Nephron (organoid): ENCODE measurements around the gene THRAP3.

ENCODE experiments used
- H3K27ac Mint-ChIP-seq, 3 experiments: 2 replicates each; pipeline ENCODE4 v1.8.0; 2020; ENCODE audit warnings: mixed read lengths in 3 of 3, mild to moderate bottlenecking in 2 of 3, moderate library complexity in 1 of 3
- H3K27me3 Mint-ChIP-seq: 2 replicates; pipeline ENCODE4 v1.8.0; 2021; ENCODE audit warnings: low read depth, mild to moderate bottlenecking, moderate library complexity, mixed read lengths
- H3K36me3 Mint-ChIP-seq: 2 replicates; pipeline ENCODE4 v1.8.0; 2020; ENCODE audit warnings: low read depth, mixed read lengths
- H3K4me1 Mint-ChIP-seq: 2 replicates; pipeline ENCODE4 v1.8.0; 2020; ENCODE audit warnings: mixed read lengths
- H3K4me3 Mint-ChIP-seq, 3 experiments: 2 replicates each; pipeline ENCODE4 v1.8.0; 2020; ENCODE audit warnings: mild to moderate bottlenecking in 3 of 3, mixed read lengths in 3 of 3, moderate library complexity in 2 of 3
- H3K9me3 Mint-ChIP-seq: 2 replicates; pipeline ENCODE4 v1.8.0; 2020; ENCODE audit warnings: mixed read lengths
- CTCF ChIP-seq, 3 experiments: fragments of 200-600 bp; sonication (generic); IDR thresholded peaks; one replicate each; pipeline ENCODE4 v1.5.0; 2021; ENCODE audit warnings: antibody characterized with exemption in 3 of 3; ENCODE audit not compliant: unreplicated experiment in 3 of 3

THRAP3 gene

GRCh38 chr1:36306902-36307456 is 82.7 kb downstream of the THRAP3 start:
- no peak for TF ChIP-seq CTCF (IDR thresholded peaks at IDR 0.05; ENCODE audit: unreplicated experiment in 3 of 3)
- H3K27ac Mint-ChIP-seq = peak overlapping the region in 1 of 3 experiments; percentile 32
- peaks cover 47% of the 10 kb centered on the region for H3K36me3 Mint-ChIP-seq

GRCh38 chr1:36307601-36308330 is 83.5 kb downstream of the THRAP3 start:
- peaks cover 4% of the 10 kb centered on the region for H3K27me3 Mint-ChIP-seq
- H3K36me3 Mint-ChIP-seq = peaks cover 39% of the 10 kb centered on the region
- no peaks in the 10 kb centered on the region for H3K9me3 Mint-ChIP-seq
- peaks cover 5% of the 10 kb centered on the region for H3K4me1 Mint-ChIP-seq
- no peak overlapping the region for H3K27ac Mint-ChIP-seq
- peak overlapping the region; percentile 92 to 95 (median 93) for H3K4me3 Mint-ChIP-seq
- no peak for TF ChIP-seq CTCF (IDR thresholded peaks at IDR 0.05; ENCODE audit: unreplicated experiment in 3 of 3)

More at GRCh38 chr1:36306902-36307456, 82.7 kb downstream of the THRAP3 start:
- Mint-ChIP-seq H3K4me3 (peak overlapping the region; percentile 92 to 95 (median 93)), H3K27me3 (peaks cover 5% of the 10 kb centered on the region), H3K4me1 (peaks cover 5% of the 10 kb centered on the region), H3K9me3 (no peaks in the 10 kb centered on the region)

GRCh38 chr1:36309397-36309796 is 85.2 kb downstream of the THRAP3 start:
- Mint-ChIP-seq H3K4me1 (peaks cover 5% of the 10 kb centered on the region), H3K27ac (no peak overlapping the region), H3K9me3 (no peaks in the 10 kb centered on the region), H3K4me3 (peak overlapping the region; percentile 22 to 49 (median 26)), H3K36me3 (peaks cover 29% of the 10 kb centered on the region), H3K27me3 (peaks cover 4% of the 10 kb centered on the region)
- TF ChIP-seq CTCF (IDR thresholded peaks at IDR 0.05; ENCODE audit: unreplicated experiment in 3 of 3) = no peak

GRCh38 chr1:36320291-36320761 is 96.1 kb downstream of the THRAP3 start:
- Mint-ChIP-seq H3K27me3 (no peaks in the 10 kb centered on the region), H3K4me1 (peaks cover 26% of the 10 kb centered on the region), H3K9me3 (no peaks in the 10 kb centered on the region), H3K36me3 (peaks cover 22% of the 10 kb centered on the region), H3K4me3 (peak overlapping the region; percentile 87 to 91 (median 88)), H3K27ac (peak overlapping the region; percentile 94 to 100 (median 97))
- TF ChIP-seq CTCF (IDR thresholded peaks at IDR 0.05; ENCODE audit: unreplicated experiment in 3 of 3) = no peak

- Mint-ChIP-seq H3K27me3 (no peaks in the 10 kb centered on the region), H3K9me3 (no peaks in the 10 kb centered on the region), H3K36me3 (peaks cover 19% of the 10 kb centered on the region), H3K4me3 (peak overlapping the region; percentile 87 to 91 (median 88)), H3K4me1 (peaks cover 30% of the 10 kb centered on the region), H3K27ac (peak overlapping the region; percentile 94 to 100 (median 97))
- TF ChIP-seq CTCF (IDR thresholded peaks at IDR 0.05; ENCODE audit: unreplicated experiment in 3 of 3) = no peak
These were observed 96.5 kb downstream of the THRAP3 start for GRCh38 chr1:36320767-36321118.
